ENCODE measurements around the gene SIMC1.
A peak's percentile ranks its signal among the peaks of the same experiment; 100 is the strongest.
"Not testable (repeated sequence)": the region's sequence is repeated elsewhere in the genome, so short reads cannot be mapped to it uniquely, and the experiment has no call there.

The SIMC1 gene

DNA sequence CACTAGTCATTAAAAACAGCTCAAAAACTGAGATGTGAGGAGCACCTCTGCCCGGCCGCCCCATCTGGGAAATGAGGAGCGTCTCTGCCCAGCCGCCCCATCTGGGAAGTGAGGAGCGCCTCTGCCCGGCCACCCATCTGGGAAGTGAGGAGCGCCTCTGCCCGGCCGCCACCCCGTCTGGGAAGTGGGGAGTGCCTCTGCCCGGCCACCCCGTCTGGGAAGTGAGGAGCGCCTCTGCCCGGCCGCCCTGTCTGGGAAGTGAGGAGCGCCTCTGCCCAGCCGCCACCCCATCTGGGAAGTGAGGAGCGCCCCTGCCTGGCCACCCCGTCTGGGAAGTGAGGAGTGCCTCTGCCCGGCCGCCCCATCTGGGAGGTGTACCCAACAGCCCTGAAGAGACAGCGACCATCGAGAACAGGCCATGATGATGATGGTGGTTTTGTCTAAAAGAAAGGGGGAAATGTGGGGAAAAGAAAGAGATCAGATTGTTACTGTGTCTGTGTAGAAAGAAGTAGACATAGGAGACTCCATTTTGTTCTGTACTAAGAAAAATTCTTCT, 23.7 kb upstream of the SIMC1 start:
- DNase-seq (ENCODE audit: low read depth, low spot score) = not testable (repeated sequence)

DNA sequence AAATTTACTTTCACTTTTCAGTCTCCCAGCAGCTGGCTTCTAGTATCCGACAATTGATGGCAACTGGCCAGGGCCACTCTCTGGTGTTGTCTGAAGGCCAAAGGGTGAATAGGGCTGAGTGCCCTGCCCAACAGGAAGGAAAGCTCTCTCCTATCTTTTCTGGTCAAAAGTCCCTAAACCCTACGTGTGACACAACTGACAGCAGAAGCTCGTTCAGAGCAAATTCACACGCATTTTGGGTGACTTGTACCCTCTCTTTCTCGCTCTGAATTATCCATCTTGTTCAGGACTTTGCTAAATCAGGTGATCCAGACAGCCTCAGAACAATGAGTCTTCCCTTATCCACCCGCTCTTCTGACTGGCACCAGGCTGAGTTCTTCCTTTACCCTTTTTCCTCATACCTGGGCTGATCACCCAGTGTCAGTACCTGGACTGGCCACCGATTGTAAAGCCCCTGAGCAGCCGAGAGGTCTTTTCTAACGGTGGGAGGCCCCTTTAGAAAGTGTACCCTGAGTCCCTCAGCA, 21.8 kb upstream of the SIMC1 start:
- DNase-seq (ENCODE audit: low read depth, low spot score) = not testable (repeated sequence)

DNA sequence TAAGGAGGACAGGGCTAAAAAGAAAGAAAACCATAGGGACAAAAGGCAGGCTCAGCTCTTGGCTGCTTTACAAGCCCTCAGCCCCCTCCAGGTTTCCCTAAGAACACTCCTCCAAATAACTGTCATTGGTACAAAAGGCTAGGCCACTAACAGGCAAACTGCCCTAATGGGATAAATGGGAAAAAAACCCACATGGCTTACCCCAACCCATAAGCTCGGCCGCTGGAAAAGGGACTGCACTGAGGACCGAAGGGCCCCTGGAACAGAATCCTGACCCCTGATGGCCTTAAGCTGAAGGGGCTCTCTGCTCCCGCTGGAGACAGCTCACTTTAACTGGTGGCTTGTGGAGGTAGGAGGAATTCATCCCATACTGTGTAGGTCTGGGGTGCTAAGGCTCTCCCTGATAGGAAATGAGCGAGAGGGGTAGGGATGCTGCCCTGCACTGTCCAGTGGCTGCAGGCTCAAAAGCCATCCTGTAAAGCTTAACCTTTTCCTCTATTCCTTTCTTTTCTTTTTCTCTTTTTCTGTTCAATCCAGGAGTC, 21.0 kb upstream of the SIMC1 start:
- not testable (repeated sequence) for DNase-seq (ENCODE audit: low read depth, low spot score)

DNA sequence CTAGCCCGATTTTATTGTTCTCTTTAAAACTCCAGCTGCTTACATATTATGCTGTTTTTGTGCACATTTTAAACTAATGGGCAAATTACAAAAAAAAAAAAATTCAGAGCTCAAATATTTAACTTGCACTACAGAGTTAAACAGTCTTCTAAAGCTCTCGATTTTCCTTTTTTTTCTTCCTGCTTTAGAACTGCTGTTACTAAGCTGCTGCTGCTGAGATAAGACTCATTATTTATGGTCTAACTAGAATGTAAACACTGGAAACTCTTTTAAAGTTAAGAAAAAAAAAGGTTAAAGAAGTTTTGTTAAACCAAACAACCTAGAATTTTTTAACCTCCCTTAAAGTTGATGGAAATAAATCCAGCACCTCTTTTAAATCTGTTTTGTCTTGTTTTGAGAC, 20.5 kb upstream of the SIMC1 start:
- DNase-seq (ENCODE audit: low read depth, low spot score) = not testable (repeated sequence)

DNA sequence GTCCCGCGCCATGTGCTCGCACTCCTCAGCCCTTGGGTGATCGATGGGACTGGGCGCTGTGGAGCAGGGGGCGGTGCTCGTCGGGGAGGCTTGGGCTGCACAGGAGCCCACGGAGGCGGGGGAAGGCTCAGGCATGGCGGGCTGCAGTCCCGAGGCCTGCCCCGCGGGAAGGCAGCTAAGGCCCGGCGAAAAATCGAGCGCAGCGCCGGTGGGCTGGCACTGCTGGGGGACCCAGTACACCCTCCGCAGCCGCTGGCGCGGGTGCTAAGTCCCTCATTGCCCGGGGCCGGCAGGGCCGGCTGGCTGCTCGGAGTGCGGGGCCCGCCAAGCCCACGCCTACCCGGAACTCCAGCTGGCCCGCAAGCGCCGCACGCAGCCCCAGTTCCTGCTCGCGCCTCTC, 16.2 kb upstream of the SIMC1 start:
- not testable (repeated sequence) for DNase-seq (ENCODE audit: low read depth, low spot score)

DNA sequence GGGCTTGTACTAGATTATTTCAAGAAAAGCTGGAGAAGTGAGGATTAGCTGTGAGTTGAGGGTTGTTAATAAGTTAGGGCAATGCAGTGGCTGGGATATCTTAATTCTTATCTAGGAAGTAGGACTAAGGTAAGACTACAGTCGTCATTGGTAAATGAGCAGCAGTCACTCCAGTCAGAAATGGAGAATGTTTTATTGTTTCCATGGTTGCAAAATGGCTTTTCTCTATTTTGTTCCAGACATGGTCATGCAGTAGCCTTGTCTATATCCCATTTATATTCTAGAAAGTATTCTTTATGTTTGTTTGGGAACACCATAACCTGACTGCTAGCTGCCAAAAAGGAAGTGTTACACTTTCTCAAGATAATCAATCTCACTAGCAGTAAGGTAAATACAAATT, 9.9 kb upstream of the SIMC1 start:
- not testable (repeated sequence) for DNase-seq (ENCODE audit: low read depth, low spot score)

DNA sequence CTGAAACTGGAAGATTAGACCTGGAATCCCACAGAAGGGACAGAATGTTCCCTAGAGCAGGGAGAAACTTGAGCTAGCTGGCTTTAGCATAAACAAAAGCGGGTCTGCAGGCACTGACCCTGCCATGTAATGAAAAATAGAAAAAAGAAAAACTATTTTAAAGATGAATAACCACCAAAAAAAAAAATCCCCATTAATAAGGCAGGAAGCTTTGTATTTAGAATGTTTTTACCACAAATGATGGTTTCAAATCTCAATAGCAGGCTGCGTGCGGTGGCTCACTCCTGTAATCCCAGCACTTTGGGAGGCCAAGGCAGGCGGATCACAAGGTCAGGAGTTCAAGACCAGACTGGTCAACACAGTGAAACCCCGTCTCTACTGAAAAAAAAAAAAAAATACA, 5.0 kb upstream of the SIMC1 start:
- DNase-seq (ENCODE audit: low read depth, low spot score) = not testable (repeated sequence)

DNA sequence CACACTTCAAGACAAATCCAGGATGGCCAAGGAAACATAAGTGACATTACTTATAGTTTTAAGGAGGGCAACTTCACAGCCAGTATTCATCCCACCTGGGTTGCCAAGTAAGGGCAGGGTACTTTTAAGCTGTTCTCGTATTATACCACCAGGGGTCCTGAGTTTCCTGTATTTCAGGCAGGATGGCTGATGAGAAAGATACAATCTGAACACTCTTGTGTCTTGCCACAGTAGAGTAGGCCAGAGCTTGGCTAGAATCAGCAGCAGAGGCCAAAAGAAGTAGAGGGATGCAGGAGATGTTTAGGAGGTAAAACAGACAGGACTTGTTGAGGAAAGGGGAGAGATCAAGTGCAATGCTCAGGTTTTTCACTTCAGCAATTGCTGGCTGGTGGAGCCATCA, 3.1 kb upstream of the SIMC1 start:
- peak; percentile 2 for DNase-seq (ENCODE audit: low read depth, low spot score)

DNA sequence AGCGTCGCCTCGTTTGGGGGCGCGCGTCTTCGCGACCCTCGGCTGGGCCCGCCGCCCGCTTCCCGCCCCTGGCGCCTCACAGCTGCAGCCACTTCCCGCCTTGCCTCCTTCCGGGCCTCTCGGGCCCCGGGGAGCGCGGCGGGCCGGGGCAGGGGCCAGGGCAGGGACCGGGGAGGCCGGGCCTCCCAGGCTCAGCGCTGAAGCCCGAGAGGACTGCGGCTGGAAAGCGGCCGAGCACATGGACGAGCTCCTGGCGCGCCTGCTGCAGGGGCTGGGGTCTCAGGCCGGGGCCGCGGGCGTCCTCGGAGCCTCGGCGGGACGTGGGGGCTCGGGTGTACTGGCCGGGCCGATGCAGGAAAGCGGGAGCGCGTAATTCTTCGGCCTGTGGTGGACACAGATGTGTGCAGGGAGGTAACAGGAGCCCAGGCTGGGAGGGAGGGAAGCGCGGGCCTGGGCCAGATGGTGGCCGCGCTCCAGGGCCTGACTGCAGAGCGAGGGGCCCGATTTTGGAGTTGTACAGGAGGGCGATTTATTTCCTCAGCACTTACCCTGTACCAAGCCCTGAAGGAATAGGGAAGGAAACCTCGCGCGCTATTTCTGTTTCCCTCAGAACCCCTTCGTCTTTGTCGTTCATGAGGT, 540 bp downstream of the SIMC1 start:
- DNase-seq (ENCODE audit: low read depth, low spot score) = not testable (repeated sequence)

DNA sequence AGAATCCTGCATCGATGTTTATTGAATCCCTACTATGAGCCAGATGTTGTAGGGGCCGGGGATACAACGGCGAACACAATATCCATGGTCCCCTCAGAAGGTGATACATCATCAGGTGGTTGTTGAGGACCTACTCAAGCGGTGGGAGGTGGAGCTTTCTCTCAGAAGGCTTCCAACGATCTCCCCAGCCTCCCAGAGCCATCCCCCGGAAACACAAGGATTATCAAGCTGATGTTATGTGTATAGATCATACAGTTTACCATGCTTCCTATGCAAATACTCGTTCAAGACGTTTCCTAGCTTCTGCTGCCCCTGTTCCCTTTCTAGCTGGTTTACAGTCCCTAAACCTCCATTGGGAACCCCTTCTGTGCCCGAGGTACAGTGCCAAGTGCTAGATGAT, 1.1 kb downstream of the SIMC1 start:
- not testable (repeated sequence) for DNase-seq (ENCODE audit: low read depth, low spot score)

DNA sequence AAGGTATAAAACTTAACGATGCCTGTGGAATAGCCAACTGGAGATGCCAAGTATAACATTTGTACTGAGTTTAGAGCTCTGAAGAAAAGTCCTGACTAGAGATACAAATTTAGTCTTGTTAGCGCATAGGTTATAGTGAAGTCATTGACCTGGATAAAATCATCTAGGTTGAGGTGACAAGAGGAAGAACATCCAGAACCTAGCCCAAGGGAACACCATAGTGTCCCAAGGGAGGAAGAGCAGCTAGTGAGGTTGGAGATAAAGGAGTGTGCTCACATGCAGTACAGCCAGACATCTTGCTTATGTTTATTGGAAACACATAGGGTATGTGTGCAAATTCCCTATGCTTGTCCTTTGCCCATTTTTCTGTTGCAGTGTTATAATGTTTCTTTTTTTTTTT, 6.1 kb downstream of the SIMC1 start:
- DNase-seq (ENCODE audit: low read depth, low spot score) = not testable (repeated sequence)

DNA sequence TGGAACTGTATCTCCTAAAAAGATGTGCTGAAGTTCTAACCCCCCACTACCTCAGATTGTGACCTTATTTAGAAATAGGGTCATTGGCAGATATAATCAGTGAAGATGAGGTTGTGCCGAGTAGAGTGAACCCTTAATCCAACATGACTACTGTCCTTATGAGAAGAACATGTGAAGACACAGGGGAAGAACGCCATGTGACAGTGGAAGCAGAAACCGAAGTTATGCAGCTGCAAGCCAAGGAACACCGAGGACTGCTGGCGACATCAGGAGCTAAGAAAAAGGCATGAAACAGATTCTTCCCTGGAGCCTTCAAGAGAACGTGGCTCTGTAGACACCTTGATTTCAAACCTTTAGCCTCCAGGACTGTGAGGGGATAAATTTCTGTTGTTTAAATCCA, 6.8 kb downstream of the SIMC1 start:
- not testable (repeated sequence) for DNase-seq (ENCODE audit: low read depth, low spot score)

DNA sequence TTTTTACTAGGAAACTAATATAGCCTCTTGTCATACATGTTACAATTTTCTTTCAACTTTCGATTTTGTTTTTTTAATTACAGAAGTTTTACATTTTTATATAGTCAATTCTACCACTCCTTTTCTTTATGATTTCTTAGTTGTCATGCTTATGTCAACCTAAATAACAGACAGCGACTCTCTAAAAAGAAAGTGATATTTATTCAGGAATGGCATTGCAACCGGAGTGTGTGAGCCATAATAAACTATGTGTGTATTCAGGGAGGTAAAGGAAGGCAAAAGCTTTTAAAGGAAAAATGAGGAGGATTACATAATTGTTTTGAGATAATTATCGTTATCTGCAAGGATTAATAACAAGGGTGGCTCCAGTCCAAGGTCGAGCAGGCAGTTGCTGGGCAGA, 7.3 kb downstream of the SIMC1 start:
- not testable (repeated sequence) for DNase-seq (ENCODE audit: low read depth, low spot score)

DNA sequence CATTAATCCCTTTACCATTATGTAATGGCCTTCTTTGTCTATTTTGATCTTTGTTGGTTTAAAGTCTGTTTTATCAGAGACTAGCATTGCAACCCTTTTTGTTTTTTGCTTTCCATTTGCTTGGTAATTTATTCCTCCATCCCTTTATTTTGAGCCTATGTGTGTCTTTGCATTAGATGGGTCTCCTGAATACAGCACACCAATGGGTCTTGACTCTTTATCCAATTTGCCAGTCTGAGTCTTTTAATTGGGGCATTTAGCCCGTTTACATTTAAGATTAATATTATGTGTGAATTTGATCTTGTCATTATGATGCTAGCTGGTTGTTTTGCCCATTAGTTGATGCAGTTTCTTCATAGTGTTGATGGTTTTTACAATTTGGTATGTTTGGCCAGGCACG, 12.5 kb downstream of the SIMC1 start:
- DNase-seq (ENCODE audit: low read depth, low spot score) = not testable (repeated sequence)

DNA sequence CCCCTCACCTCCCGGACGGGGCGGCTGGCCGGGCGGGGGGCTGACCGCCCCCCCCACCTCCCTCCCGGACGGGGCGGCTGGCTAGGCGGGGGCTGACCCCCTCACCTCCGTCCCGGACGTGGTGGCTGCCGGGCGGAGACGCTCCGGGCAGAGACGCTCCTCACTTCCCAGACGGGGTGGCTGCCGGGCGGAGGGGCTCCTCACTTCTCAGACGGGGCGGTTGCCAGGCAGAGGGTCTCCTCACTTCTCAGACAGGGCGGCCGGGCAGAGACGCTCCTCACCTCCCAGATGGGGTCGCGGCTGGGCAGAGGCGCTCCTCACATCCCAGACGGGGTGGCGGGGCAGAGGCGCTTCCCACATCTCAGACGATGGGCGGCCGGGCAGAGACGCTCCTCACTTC, 13.9 kb downstream of the SIMC1 start:
- not testable (repeated sequence) for DNase-seq (ENCODE audit: low read depth, low spot score)

DNA sequence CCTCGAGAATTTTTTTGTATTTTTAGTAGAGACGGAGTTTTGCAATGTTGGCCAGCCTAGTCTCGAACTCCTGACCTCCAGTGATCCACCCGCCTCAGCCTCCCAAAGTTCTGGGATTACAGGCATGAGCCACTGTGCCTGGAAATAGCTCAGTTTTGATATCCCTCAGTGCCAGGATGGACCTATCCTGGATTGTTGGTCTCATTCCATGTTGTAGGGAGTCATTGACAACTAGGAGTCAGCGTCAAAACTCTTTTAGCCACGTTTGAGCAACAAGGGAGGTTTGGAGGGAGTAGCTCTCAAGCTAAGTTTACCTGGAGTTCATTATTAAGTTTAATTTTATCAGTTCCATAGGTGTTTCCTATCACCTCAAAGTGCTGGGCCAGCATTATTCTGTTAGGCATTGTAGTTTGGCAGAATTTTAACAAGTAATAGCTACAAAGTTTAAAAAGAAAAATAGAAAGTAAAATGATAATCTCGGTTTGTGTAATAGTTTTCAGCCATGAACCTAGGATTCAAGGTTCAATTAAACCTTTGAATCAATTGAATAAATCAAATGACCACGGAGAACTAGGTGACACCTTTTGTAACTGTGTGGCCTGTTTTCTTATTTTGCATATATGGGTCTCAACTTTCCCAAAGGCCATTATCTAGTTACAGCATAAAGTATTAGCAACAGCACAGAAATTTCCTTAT, 15.3 kb downstream of the SIMC1 start:
- not testable (repeated sequence) for DNase-seq (ENCODE audit: low read depth, low spot score)

DNA sequence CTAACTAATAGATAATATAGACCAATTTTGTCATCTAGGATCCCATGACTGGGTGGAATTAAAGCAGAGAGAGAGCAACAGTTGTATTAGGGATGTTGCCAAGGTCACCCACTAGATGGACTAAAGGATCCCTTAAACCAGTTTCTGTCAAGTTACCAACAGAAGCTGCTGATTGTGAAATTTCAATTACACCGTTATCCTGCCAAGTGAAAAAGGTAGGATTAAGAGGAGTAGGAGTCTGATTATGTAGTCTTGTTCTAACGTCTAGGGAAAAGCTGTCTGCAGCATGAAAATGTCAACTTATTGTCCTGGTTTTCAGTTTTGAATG, 15.8 kb downstream of the SIMC1 start:
- DNase-seq (ENCODE audit: low read depth, low spot score) = not testable (repeated sequence)

DNA sequence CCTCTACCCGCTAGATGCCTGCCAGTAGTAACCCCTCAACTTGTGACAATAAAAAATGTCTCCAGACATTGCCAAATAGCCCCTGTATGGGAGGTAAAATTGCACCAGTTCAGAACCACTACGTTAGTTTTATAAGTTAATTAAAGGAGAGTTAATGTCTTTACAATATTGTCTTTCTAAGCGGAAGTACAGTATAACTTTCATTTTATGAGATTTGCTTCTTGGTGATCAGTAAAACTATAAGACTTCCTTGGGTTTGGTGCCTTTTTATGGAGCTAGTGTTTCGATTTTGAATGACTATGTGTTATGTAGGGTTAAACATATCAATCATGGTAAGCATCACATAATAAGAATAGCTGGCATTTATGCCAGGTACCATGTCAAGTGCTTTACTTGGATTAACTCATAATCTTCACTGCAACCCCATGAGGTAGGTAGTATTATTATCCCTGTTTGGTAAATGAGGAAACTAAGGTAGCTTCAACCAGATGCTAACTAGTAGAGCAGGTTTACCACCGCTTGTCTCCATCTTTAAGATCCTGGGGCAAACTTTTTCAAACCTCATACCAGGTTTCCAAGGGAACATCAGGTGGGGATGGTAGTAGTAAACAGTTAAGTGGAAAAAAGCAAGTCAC, 19.8 kb downstream of the SIMC1 start:
- DNase-seq (ENCODE audit: low read depth, low spot score) = not testable (repeated sequence)

DNA sequence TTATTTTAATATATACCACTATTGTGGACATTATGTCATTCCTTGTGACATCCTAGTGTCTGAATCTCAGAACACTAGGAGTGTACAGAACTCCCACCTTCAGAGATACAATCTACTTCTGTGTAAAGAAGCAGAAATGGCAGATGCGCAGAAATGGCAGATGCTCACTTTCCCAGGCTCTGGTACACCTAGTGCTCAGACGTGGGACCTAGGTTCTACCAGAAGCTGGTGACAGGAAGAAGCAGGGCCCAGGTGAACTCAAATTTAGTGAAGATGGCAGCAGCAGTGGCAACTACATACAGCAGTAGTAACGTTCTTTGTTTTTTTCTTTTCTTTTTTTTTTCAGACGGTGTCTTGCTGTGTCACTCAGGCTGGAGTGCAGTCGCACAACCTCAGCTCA, 22.5 kb downstream of the SIMC1 start:
- DNase-seq (ENCODE audit: low read depth, low spot score) = not testable (repeated sequence)

DNA sequence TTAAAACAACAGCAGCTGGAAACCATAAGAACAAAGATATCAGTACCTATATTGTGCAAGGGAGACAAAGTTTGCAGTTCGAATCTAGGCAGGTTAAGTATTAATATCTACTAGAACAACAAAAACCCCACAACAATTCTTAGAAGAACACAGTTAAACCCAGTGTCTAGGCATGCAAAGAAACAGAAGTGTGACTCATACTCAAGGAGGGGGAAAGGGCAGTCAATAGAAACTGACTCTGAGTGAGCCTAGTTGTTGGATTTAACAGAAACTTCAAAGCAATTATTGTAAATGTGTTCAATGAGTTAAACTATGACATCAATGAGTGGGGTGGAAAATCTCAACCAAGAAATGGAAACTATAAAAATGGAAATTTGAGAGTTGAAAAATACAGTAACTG, 28.2 kb downstream of the SIMC1 start:
- DNase-seq (ENCODE audit: low read depth, low spot score) = not testable (repeated sequence)

DNA sequence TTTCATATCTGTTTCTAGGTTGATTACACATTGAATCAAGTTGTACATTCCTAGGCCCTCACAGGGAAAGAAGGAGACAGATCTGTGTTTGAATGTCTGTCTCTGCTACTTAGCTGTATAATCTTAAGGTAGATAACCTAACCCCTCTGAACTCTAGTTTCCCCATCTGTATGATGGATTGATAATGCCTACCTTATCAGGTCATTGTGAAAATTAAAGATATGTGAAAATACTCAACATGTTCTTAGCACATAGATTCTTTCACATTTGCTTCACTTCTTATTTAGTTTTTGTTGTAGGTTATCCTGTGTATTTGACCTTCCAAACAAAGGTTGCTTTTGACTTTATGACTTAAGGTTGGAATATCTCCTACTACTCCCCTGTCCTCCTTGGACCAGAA, 50.8 kb downstream of the SIMC1 start:
- DNase-seq (ENCODE audit: low read depth, low spot score) = not testable (repeated sequence)
